H1 (cell line): ENCODE measurements around the gene NDUFA9.

Source experiments
- CEBPB ChIP-seq: IDR thresholded peaks from 2 replicates; pipeline ENCODE4 v1.6.1; 2012; ENCODE audit warnings: low read depth, low read length
- CHD2 ChIP-seq: IDR thresholded peaks from 2 replicates; pipeline ENCODE4 v1.6.1; 2012; ENCODE audit warnings: low read length, improper control_type of control experiment
- EZH2 ChIP-seq: fragments of 200-600 bp; sonication (generic); IDR thresholded peaks from 2 replicates; pipeline ENCODE4 v1.7.1; 2012; ENCODE audit warnings: low read depth, mild to moderate bottlenecking, moderate library complexity, low read length, inconsistent platforms; ENCODE audit not compliant: severe bottlenecking
- SP1 ChIP-seq: IDR thresholded peaks from 2 replicates; pipeline ENCODE4 v1.6.1; 2011; ENCODE audit warnings: low read depth, low read length
- TF ChIP-seq, protein P1 (sequence below), 3 experiments: IDR thresholded peaks; 1 replicate in 2 of 3; 2 replicates in 1 of 3; pipeline versions ENCODE4 v1.5.1 to v1.6.1; 2011; ENCODE audit warnings: low read length in 3 of 3, mild to moderate bottlenecking in 3 of 3, inconsistent platforms in 2 of 3, low read depth in 1 of 3, moderate library complexity in 1 of 3; ENCODE audit not compliant: insufficient read depth in 1 of 3; ENCODE audit errors: control extremely low read depth in 1 of 3

DNA sequence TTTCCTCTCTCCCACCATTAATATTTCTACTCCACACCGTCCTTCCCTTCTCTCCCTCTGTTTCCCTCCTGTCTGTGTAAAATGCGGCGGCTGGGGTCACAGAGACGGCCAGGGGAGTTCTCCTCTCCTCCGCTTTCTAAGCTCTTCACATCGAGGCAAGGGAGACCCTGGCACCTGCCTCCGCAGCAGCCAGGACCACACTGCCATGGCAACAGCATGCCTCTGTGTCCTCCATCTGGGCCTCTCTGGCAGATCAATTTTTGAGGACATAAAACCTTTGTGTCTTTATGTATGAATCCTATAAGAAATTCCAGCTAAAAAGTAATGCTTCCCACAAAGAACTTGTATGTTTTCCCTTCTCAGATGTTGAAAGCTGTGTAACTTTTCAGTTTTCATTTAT is 45.5 kb upstream of the NDUFA9 start:
- no peak for TF ChIP-seq CEBPB
- TF ChIP-seq SP1 = no peak
- TF ChIP-seq, protein P1, sequence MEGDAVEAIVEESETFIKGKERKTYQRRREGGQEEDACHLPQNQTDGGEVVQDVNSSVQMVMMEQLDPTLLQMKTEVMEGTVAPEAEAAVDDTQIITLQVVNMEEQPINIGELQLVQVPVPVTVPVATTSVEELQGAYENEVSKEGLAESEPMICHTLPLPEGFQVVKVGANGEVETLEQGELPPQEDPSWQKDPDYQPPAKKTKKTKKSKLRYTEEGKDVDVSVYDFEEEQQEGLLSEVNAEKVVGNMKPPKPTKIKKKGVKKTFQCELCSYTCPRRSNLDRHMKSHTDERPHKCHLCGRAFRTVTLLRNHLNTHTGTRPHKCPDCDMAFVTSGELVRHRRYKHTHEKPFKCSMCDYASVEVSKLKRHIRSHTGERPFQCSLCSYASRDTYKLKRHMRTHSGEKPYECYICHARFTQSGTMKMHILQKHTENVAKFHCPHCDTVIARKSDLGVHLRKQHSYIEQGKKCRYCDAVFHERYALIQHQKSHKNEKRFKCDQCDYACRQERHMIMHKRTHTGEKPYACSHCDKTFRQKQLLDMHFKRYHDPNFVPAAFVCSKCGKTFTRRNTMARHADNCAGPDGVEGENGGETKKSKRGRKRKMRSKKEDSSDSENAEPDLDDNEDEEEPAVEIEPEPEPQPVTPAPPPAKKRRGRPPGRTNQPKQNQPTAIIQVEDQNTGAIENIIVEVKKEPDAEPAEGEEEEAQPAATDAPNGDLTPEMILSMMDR (IDR thresholded peaks at IDR 0.05; ENCODE audit: control extremely low read depth in 1 of 3, insufficient read depth in 1 of 3, low read depth in 1 of 3, low read length in 3 of 3) = no peak
- no peak for TF ChIP-seq CHD2
- no peak for TF ChIP-seq EZH2
